Mesenchymal stem cell (in vitro differentiated cells and primary cell): ENCODE results near the gene TTC13. TPM values are rescaled to one million over a fixed set of nuclear protein-coding genes. Genes with fewer than 3 reads are reported as not detected.

ENCODE experiments used
- DNase-seq: peaks from one replicate; pipeline ENCODE4 v3.0.0-alpha.2; 2013
- H2AFZ ChIP-seq: one replicate; pipeline ENCODE4 v1.6.1; 2013; ENCODE audit warnings: low read depth, mild to moderate bottlenecking, control low read depth, inconsistent platforms, low read length, moderate library complexity
- H2AK5ac ChIP-seq: 2 replicates; pipeline ENCODE4 v1.6.1; 2013; ENCODE audit warnings: low read length, moderate library complexity, mild to moderate bottlenecking, inconsistent platforms; ENCODE audit not compliant: severe bottlenecking
- H2BK120ac ChIP-seq: one replicate; pipeline ENCODE4 v1.6.1; 2013; ENCODE audit warnings: low read depth, mild to moderate bottlenecking, inconsistent platforms, low read length, moderate library complexity
- H2BK12ac ChIP-seq, 2 experiments: one replicate each; pipeline ENCODE4 v1.6.1; 2013; ENCODE audit warnings: inconsistent platforms in 2 of 2, low read length in 2 of 2, mild to moderate bottlenecking in 2 of 2, moderate library complexity in 2 of 2, control low read depth in 1 of 2
- H2BK15ac ChIP-seq: one replicate; pipeline ENCODE4 v1.6.1; 2013; ENCODE audit warnings: mild to moderate bottlenecking, low read depth, inconsistent platforms; ENCODE audit not compliant: poor library complexity, severe bottlenecking
- H2BK5ac ChIP-seq: 2 replicates; pipeline ENCODE4 v1.6.1; 2013; ENCODE audit warnings: low read depth, mild to moderate bottlenecking, low read length, control low read depth, inconsistent platforms; ENCODE audit not compliant: poor library complexity, severe bottlenecking
- H3K14ac ChIP-seq, 2 experiments: one replicate each; pipeline ENCODE4 v1.6.1; 2013; ENCODE audit warnings: inconsistent platforms in 2 of 2, low read length in 2 of 2, control low read depth in 1 of 2, mild to moderate bottlenecking in 1 of 2, moderate library complexity in 1 of 2
- H3K18ac ChIP-seq, 2 experiments: one replicate each; pipeline ENCODE4 v1.6.1; 2013; ENCODE audit warnings: inconsistent platforms in 2 of 2, low read length in 2 of 2, control low read depth in 1 of 2, low read depth in 1 of 2, mild to moderate bottlenecking in 1 of 2
- H3K23ac ChIP-seq, 2 experiments: one replicate each; pipeline ENCODE4 v1.6.1; 2013; ENCODE audit warnings: inconsistent platforms in 2 of 2, low read length in 2 of 2, mild to moderate bottlenecking in 2 of 2, moderate library complexity in 2 of 2, control low read depth in 1 of 2
- H3K27ac ChIP-seq: 2 replicates; pipeline ENCODE4 v1.5.1; 2013; ENCODE audit warnings: mild to moderate bottlenecking, moderate library complexity, low read length, control low read depth, inconsistent platforms; ENCODE audit not compliant: poor library complexity, severe bottlenecking
- H3K27me3 ChIP-seq, 2 experiments: 2 replicates each; pipeline versions ENCODE4 v1.6.1 to v1.7.0; 2013; ENCODE audit warnings: low read length in 2 of 2, mild to moderate bottlenecking in 2 of 2, moderate library complexity in 2 of 2, control low read depth in 1 of 2, inconsistent platforms in 1 of 2; ENCODE audit not compliant: control insufficient read depth in 1 of 2, insufficient read depth in 1 of 2
- H3K36me3 ChIP-seq, 2 experiments: 2 replicates each; pipeline versions ENCODE4 v1.6.1 to v1.7.0; 2013; ENCODE audit warnings: low read length in 2 of 2, control low read depth in 1 of 2, inconsistent platforms in 1 of 2, low read depth in 1 of 2, mild to moderate bottlenecking in 1 of 2; ENCODE audit not compliant: insufficient read depth in 2 of 2, control insufficient read depth in 1 of 2
- H3K4ac ChIP-seq, 2 experiments: one replicate each; pipeline ENCODE4 v1.6.1; 2013; ENCODE audit warnings: inconsistent platforms in 2 of 2, low read length in 2 of 2, mild to moderate bottlenecking in 2 of 2, moderate library complexity in 2 of 2, control low read depth in 1 of 2, low read depth in 1 of 2
- H3K4me1 ChIP-seq: 2 replicates; pipeline ENCODE4 v1.6.1; 2013; ENCODE audit warnings: low read depth, low read length, control low read depth; ENCODE audit not compliant: control insufficient read depth, insufficient read depth
- H3K4me2 ChIP-seq: 2 replicates; pipeline ENCODE4 v1.6.1; 2013; ENCODE audit warnings: low read length, mild to moderate bottlenecking, inconsistent platforms; ENCODE audit not compliant: poor library complexity, severe bottlenecking
- H3K4me3 ChIP-seq, 2 experiments: 2 replicates each; pipeline versions ENCODE4 v1.5.1 to v1.7.0; 2013; ENCODE audit warnings: low read length in 2 of 2, mild to moderate bottlenecking in 2 of 2, control low read depth in 1 of 2, low read depth in 1 of 2; ENCODE audit not compliant: insufficient read depth in 1 of 2
- H3K79me1 ChIP-seq: replicated peaks from 2 replicates; pipeline ENCODE4 v1.6.1; 2013; ENCODE audit warnings: mild to moderate bottlenecking, control low read depth, low read length, inconsistent platforms; ENCODE audit not compliant: poor library complexity, severe bottlenecking
- H3K9ac ChIP-seq: 2 replicates; pipeline ENCODE4 v1.7.0; 2013; ENCODE audit warnings: mild to moderate bottlenecking, low read length, moderate library complexity
- H3K9me3 ChIP-seq: 2 replicates; pipeline ENCODE4 v1.7.0; 2013; ENCODE audit warnings: mild to moderate bottlenecking, low read length; ENCODE audit not compliant: control insufficient read depth
- H4K8ac ChIP-seq: one replicate; pipeline ENCODE4 v1.6.1; 2013; ENCODE audit warnings: inconsistent platforms, mild to moderate bottlenecking, low read length, moderate library complexity
- H4K91ac ChIP-seq: one replicate; pipeline ENCODE4 v1.6.1; 2013; ENCODE audit warnings: mild to moderate bottlenecking, low read length, inconsistent platforms
- WGBS: methylation state at CpG from one replicate; pipeline ENCODE4 v1.1.7; 2013; ENCODE audit warnings: mixed read lengths; 5-methylcytosine and 5-hydroxymethylcytosine counted together
- polyA plus RNA-seq, 2 experiments: library from polyadenylated mRNA; stranded (reverse); fragments of 200-250 nt; gene quantifications; one replicate each; pipeline ENCODE4 v1.2.3, GENCODE V29; 2013

TTC13 gene, protein sequence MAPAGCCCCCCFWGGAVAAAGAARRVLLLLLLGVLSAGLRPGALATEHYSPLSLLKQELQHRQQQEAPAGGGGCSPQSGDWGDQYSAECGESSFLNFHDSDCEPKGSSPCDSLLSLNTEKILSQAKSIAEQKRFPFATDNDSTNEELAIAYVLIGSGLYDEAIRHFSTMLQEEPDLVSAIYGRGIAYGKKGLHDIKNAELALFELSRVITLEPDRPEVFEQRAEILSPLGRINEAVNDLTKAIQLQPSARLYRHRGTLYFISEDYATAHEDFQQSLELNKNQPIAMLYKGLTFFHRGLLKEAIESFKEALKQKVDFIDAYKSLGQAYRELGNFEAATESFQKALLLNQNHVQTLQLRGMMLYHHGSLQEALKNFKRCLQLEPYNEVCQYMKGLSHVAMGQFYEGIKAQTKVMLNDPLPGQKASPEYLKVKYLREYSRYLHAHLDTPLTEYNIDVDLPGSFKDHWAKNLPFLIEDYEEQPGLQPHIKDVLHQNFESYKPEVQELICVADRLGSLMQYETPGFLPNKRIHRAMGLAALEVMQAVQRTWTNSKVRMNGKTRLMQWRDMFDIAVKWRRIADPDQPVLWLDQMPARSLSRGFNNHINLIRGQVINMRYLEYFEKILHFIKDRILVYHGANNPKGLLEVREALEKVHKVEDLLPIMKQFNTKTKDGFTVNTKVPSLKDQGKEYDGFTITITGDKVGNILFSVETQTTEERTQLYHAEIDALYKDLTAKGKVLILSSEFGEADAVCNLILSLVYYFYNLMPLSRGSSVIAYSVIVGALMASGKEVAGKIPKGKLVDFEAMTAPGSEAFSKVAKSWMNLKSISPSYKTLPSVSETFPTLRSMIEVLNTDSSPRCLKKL
- 7.8 TPM for polyA plus RNA-seq (2013, experiment 1 of 2)
- 8.1 TPM for polyA plus RNA-seq (2013, experiment 2 of 2)

GRCh38 chr1:230978491-230979388 is at the start of gene TTC13, which contains the start of gene ARV1:
Gene TTC13, minus strand, starts transcription at chr1:230978861. Its CDS starts 31 bp downstream, at chr1:230978830.
Gene ARV1, plus strand, starts transcription at chr1:230979094. Its CDS starts 12 bp downstream, at chr1:230979106.
- Histone ChIP-seq H2BK15ac (peak within 1 kb of the TSS; percentile 68), H3K14ac (peak within 1 kb of the TSS in 1 of 2 experiments; percentile 73), H2AK5ac (no peak within 1 kb of the TSS), H2BK120ac (peak within 1 kb of the TSS; percentile 19), H2AFZ (peak within 1 kb of the TSS; percentile 84), H3K4ac (peak within 1 kb of the TSS; percentile 37 to 84), H3K4me1 (peaks cover 4% of the 10 kb centered on the region), H3K79me1 (peaks cover 29% of the 10 kb centered on the region), H4K91ac (peak within 1 kb of the TSS; percentile 84), H3K9ac (peak within 1 kb of the TSS; percentile 89), H3K23ac (peak within 1 kb of the TSS in 1 of 2 experiments; percentile 28), H3K18ac (peak within 1 kb of the TSS; percentile 69 to 92), H3K27me3 (no peaks in the 10 kb centered on the region), H2BK5ac (no peak within 1 kb of the TSS), H3K4me3 (peak within 1 kb of the TSS; percentile 86 to 99), H3K36me3 (peaks cover 0 to 24% of the 10 kb centered on the region in 2 experiments), H2BK12ac (peak within 1 kb of the TSS in 1 of 2 experiments; percentile 55), H3K4me2 (peak within 1 kb of the TSS; percentile 90), H4K8ac (peak within 1 kb of the TSS; percentile 93), H3K27ac (peak within 1 kb of the TSS; percentile 27), H3K9me3 (no peaks in the 10 kb centered on the region)
- peak; percentile 98 for DNase-seq
- WGBS: under 1% methylated on average over 76 of the region's 79 CpGs

DNA sequence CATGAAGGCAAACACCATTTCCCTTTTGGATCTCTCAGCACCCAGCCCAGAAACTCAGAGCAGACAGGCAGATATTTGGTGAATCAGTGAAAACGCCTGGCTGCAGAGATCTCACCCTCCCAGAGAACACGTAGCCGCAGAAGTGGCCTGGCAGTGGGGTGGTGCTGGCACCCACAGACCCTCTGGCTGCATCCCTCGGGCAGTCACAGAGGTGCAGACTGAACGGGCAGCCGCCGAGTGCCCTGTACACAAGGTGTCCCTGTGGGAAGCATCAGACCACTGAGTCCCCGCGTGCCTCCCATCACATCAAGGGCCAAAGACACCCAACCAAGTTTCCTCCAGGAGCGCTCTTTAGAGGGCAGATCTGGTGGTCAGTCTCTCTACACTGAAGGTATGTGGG is 49.3 kb upstream of the TTC13 start:
- no peak overlapping the region for H2AK5ac ChIP-seq
- no peak overlapping the region for H3K4me3 ChIP-seq
- peak overlapping the region; percentile 22 to 65 for H2BK12ac ChIP-seq
- H4K91ac ChIP-seq: peak overlapping the region; percentile 45
- H3K23ac ChIP-seq: no peak overlapping the region
- no peaks in the 10 kb centered on the region for H3K9me3 ChIP-seq
- H3K36me3 ChIP-seq: peaks cover 0 to 11% of the 10 kb centered on the region in 2 experiments
- H2BK120ac ChIP-seq: no peak overlapping the region
- H2AFZ ChIP-seq: no peak overlapping the region
- no peak overlapping the region for H3K4me2 ChIP-seq
- peaks cover 4% of the 10 kb centered on the region for H3K4me1 ChIP-seq
- no peak overlapping the region for H3K14ac ChIP-seq
- H3K27ac ChIP-seq: no peak overlapping the region
- peaks cover 17% of the 10 kb centered on the region for H3K79me1 ChIP-seq
- H3K27me3 ChIP-seq: no peaks in the 10 kb centered on the region
- no peak overlapping the region for H3K4ac ChIP-seq
- H4K8ac ChIP-seq: peak overlapping the region; percentile 55
- no peak overlapping the region for H3K18ac ChIP-seq
- H3K9ac ChIP-seq: no peak overlapping the region
- H2BK15ac ChIP-seq: no peak overlapping the region
- 97% methylated on average over 8 of the region's 10 CpGs for WGBS
- no peak overlapping the region for H2BK5ac ChIP-seq
- no peak for DNase-seq

- H2BK5ac ChIP-seq: no peak overlapping the region
- DNase-seq: no peak
- no peak overlapping the region for H3K4me2 ChIP-seq
- peaks cover 17% of the 10 kb centered on the region for H3K79me1 ChIP-seq
- peak overlapping the region in 1 of 2 experiments; percentile 50 for H3K18ac ChIP-seq
- no peaks in the 10 kb centered on the region for H3K27me3 ChIP-seq
- peak overlapping the region; percentile 45 for H4K91ac ChIP-seq
- WGBS: 87% methylated on average over 23 of the region's 23 CpGs
- H3K4me1 ChIP-seq: peaks cover 2% of the 10 kb centered on the region
- H2BK12ac ChIP-seq: peak overlapping the region in 1 of 2 experiments; percentile 47
- H2AFZ ChIP-seq: no peak overlapping the region
- no peak overlapping the region for H2AK5ac ChIP-seq
- peak overlapping the region in 1 of 2 experiments; percentile 14 for H3K4me3 ChIP-seq
- no peak overlapping the region for H3K9ac ChIP-seq
- no peaks in the 10 kb centered on the region for H3K9me3 ChIP-seq
- no peak overlapping the region for H3K27ac ChIP-seq
- H2BK120ac ChIP-seq: no peak overlapping the region
- H4K8ac ChIP-seq: no peak overlapping the region
- H3K23ac ChIP-seq: no peak overlapping the region
- H3K4ac ChIP-seq: no peak overlapping the region
- peaks cover 0 to 11% of the 10 kb centered on the region in 2 experiments for H3K36me3 ChIP-seq
- H3K14ac ChIP-seq: peak overlapping the region in 1 of 2 experiments; percentile 18
- H2BK15ac ChIP-seq: peak overlapping the region; percentile 77
Measured at GRCh38 chr1:231027136-231027925, 48.7 kb upstream of the TTC13 start.
